ENCODE results near the gene HAUS3.

- peak; percentile 91 for TF ChIP-seq CTCF (conservative IDR thresholded peaks at IDR 0.05; ENCODE audit: low read length)
- no peak for TF ChIP-seq EZH2phosphoT487 (IDR thresholded peaks at IDR 0.05; ENCODE audit: borderline replicate concordance, low read depth, low read length)
Observed at GRCh38 chr4:2220016-2220630, 21.8 kb downstream of the HAUS3 start.

Data from OCI-LY7 (cell line).